Renal cortex interstitium (tissue), 11 donors: ENCODE measurements around the gene KIF1B. TPM values are rescaled to one million over a fixed set of nuclear protein-coding genes. Genes with fewer than 3 reads are reported as not detected.

ENCODE experiments used
- DNase-seq, 11 donors: peaks; one replicate each; pipeline ENCODE4 v3.0.0-alpha.2; 2013; ENCODE audit warnings: low read depth in 9 of 11, low spot score in 4 of 11; ENCODE audit errors: extremely low read depth in 1 of 11
- polyA plus RNA-seq, 3 donors: library from polyadenylated mRNA; unstranded; fragments of 120-200 nt; gene quantifications; one replicate each; pipeline ENCODE4 v1.2.1, GENCODE V29; 2013; ENCODE audit not compliant: insufficient read length in 3 of 3

KIF1B gene
- polyA plus RNA-seq, 3 donors, result 46.9 to 50.4 (median 47.3) TPM

DNA sequence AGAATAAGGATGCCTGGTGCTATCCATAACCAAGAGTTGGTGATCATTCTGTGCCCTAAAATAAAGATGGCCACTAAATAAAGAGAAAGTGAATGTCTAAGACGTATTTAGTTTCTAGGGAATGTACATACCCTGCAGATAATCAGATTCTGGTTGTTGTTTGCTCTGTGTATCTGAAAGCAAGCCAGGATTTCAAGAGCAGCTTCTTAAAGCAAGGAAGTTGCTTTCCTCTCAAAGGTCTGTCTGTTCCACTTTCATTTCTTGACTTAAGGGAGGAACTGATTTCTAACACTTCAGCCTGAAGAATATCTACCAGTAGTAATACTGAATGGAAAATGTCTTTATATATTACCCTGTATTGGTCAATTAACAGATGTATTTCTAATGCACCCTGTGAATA is 88.8 kb downstream of the KIF1B start:
- DNase-seq, result no peak

DNA sequence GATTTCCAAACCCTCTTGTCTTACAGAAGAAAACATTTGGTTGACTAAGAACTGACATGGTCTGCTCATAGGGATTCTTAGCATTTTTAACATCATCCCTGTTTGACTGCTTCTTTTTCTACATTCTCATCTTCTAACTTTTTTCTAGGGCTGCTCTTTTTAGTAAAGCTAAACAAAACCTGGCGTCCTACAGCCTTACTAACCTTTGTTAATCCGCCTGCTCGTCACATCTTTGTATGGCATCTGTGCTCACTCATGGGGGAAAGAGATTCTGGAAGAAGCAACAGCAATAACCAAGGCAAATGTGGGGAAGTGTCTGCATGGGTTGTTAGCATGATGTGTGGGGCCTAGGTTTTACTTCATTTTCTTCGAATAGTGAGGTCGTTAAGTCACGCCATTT is 92.0 kb downstream of the KIF1B start:
- DNase-seq, result no peak

DNA sequence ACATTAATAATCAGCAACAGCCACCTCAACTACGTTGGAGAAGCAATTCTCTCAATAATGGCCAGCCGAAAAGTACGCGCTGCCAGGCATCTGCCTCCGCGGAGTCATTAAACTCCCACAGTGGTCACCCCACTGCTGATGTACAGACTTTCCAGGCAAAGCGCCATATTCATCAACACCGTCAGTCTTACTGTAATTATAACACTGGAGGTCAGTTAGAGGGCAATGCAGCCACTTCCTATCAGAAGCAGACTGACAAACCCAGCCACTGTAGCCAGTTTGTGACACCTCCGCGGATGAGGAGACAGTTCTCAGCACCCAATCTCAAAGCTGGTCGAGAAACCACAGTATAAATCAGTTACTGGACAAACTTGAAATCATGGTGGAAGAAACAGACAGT is 93.9 kb downstream of the KIF1B start:
- no peak for DNase-seq

DNA sequence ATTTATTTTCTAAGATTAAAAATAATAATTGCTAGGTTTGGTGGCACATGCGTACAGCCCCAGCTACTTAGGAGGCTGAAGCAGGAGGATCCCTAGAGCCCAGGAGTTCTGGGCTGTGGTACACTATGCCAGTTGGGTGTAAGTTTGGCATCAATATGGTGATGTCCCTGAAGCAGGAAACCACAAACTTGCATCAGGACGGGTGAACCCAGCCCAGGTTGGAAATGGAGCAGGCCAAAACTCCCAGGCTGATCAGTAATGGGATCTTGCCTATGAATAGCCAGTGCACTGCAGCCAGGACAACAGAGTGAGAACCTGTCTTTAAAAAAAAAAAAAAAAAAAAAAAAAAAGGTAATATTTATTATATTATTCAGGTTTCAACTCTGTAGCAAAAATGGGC is 96.1 kb downstream of the KIF1B start:
- DNase-seq, result no peak

DNA sequence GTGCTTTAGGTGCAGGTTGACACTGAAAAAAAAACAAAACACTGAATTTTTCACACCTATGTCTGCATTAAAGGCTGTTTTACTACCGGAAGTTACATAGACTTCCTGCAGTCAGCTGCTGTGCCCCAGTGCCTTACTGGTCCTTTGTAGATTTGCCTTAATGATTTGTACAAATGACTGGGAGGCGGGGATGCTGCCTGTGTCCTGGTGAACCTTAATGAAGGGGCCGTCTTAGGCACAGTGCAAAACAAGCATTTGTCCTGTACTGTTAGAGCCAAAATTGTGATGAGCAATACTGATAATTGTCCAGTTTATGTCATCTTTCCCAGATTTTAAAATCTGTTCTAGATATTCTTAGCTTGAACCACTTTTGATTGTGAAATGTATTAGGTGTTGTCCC is 97.6 kb downstream of the KIF1B start:
- no peak for DNase-seq

DNA sequence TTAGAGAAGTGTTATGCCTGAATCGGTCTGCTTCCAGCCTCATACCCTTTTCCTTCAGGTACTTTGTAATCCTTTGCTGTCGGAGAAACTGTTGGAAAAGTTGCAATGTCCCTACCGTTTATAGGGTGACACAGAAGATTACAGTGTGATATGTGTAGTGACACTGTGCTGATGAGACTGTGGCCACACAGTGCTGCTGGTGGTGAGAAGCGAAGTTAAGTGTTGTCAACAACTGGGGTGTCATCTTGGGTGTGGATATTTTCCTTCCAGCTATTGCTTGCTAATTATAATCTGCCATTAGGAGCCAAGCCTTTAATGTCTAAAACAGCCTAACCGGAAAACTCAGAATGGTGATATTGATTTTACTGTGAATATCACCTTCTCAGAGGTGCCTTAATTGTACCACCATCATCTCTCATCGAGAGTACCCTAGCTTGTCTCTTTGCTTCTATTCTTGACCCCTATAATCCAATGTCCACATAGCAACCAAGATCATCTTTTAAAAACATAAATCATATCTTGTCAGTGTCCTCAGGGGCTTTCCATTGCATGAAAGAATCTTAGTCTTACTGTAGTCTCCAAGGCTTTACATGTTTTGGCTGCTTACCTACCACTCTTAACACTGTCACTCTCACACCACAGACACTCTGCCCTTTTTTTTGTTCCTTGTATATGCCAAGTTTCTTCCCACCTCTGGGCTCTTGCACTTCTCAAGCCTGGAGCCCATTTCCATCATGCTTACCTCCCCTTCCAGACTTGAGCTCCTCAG is 99.1 kb downstream of the KIF1B start:
- no peak for DNase-seq

DNA sequence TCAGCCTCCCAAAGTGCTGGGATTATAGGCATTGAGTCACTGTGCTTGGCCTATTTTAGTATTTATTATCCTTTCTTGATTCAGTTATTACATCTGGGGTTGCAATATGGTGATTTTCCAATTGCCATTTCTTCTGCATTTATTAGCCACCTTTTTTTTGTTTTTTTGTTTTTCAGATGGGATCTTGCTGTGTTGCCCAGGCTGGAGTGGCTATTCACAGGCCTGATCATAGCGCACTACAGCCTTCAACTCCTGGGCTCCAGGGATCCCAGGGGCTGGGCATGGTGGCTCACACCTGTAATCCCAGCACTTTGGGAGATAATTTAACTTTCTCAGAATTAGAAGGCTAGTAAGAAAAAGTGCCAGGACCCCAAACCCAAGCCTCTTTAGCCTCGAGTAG is 106.4 kb downstream of the KIF1B start:
- DNase-seq, result no peak

DNA sequence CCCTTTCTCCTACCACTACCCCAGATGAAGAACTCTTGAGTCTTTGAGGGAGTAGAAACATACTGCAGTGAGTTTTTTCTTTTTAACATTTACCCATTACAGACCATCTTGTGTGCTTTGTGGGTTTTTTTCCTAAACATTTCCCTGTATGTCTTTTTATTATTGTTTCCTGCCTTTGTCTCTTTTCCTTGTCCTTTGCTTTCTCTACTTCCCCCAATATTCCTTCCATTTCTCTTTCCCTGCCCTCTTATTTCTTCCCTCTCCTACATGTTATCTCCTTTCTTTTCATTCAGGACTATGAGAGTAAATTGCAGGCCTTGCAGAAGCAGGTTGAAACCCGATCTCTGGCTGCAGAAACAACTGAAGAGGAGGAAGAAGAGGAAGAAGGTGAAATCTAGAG is 109.4 kb downstream of the KIF1B start:
- no peak for DNase-seq

DNA sequence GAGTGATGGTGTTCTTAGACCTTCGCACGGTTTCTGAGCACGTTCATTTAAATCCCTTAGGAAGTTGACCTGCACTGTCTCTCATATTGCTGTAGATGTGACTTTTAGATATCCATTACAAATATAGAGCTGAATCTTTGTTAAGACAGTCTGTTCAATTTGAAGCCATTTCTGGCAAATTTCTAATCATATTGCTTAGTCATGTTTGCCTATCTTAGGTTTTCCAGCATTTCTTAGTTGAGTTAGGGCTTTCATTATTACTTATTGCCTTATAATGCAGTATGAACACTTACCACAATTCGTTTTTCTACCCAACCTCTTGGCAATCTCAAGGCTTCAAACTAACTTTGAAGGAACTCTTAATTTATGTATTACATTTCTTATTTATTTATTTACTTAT is 110.0 kb downstream of the KIF1B start:
- DNase-seq, result no peak

DNA sequence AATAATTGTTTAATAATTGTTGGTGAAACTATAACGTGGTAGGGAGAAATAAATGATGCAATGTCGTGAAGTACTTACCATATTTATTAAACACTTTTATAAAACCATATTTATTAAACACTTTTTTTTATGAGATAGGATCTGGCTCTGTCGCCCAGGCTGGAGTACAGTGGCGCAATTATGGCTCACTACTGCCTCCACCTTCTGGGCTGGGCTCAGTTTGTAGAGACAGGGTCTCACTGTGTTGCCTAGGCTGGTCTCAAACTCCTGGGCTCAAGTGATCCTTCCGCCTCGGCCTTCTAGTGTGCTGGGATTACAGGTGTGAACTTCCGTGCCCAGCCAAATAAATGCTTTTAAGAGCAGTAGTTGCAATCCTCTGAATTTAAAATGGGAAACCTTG is 112.5 kb downstream of the KIF1B start:
- no peak for DNase-seq

DNA sequence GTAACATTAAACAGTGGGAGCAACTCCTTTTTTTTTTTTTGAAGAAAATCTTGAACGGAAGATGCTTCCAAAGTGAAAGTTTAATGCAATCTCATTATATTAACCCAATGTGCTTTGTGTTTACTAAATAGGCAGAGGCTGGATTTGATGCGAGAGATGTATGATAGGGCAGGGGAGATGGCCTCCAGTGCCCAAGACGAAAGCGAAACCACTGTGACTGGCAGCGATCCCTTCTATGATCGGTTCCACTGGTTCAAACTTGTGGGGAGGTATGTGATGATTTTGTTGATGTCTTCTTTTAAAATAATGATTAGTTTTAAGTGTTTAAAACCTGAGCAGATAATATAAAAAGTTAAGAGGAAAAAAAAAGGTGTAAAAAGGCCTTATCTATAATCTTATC is 114.3 kb downstream of the KIF1B start:
- DNase-seq, result no peak

DNA sequence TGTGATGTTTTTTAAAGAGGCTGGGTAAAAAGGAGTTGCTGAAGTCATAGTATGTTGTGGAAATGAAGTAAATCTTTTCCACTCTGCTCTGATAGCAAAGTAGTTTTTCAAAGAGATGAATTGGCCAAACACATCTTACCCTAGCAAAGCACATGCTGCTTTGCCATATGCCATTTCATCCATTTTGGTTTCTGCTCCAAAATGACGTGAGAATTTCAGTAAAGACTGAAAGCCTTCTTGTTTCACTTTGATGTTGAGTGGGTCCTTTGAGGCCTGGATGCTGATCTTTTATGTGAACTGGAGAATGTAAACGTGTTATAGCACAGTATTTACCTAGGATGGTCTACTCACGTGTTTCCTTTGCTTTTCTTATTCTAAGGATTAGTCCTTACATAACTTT is 115.2 kb downstream of the KIF1B start:
- DNase-seq, result no peak

DNA sequence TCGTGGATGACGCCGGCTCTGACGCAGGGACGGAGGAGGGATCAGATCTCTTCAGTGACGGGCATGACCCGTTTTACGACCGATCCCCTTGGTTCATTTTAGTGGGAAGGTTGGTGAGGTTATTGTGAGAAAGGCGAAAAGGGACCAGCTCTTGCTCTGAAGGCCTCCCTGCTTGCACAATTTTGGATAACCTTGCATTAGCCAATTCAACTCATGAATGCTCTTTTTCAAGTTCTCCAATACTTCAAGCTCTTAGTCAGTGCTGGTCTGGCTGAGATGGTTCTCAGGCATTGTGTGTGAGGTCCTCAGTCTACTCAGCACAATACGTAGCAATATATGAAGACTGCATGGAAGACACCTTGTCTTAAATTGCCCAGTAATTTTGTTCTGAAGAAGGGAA is 115.9 kb downstream of the KIF1B start:
- no peak for DNase-seq

DNA sequence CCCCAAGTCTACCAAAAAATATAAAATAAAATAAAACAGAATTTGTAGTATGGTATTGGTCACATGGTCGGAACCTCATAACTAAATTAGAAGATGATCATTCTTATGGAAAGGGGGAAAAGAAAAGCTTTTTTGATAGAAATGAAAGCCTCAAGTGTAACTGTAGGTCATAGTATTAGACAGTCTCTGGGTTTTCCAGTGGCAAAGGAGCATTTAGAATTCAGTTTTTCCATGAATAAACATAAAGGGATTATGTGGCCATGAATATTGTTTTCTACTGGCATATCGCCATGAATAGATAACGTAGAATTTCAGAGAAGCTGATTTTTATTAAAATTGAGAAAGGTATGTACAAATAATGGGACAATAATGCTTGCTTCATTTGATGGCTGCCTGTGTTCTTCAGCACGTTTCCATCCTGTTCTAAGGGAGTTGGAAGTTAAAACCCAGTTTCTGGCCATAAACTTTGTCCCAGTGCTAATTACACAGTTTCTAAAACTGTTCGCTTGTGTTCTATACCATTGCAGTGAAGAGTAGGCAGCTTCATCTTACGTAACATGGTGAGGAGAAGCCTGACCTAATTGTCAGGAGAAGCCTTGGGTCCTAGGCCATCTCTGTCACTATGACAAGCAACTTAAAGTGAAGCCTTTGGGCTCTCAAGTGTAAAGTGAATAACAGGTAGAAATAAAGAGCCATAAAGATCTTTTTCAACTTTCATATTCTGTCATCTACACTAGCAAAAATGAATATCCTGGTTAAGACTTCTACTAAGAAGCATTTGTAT is 118.0 kb downstream of the KIF1B start:
- DNase-seq, result no peak

DNA sequence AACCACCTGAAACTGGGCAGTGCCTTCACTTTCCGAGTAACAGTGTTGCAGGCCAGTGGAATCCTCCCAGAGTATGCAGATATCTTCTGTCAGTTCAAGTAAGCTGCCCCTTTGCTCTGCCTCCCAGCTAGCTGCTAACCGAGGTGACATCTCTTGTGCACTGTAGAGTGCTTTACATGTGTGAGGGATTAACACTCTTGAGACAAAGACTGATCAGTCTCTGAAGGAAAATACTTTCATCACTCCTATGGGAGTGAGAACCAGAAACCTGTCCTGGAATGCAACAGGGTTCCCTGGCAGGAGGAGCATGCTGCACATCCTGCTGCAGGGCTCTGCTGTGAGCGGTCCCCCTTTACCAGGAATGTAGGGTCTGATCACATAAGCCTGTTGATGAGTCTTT is 127.1 kb downstream of the KIF1B start:
- no peak for DNase-seq

DNA sequence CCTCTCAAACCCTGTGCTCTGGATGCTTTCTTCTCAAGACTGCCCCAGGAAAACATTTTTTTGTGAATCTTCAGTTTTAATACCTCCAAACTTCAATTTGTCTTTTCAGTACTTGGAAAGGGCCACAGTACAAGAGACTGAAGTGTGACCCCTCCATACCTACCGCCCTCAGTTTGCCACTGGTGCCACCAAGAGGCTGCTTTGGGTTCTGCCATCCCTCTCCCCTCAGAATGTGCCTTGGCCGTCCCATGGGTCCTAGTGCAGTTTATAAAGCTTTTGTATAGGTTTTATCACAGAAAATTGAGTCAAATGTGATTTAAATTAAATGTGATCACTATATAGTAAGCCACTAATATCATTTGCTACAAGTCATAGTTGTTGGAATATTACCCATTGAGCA is 127.7 kb downstream of the KIF1B start:
- DNase-seq, result peak in 5 of 11 donors; percentile 8 to 40 (median 19)

DNA sequence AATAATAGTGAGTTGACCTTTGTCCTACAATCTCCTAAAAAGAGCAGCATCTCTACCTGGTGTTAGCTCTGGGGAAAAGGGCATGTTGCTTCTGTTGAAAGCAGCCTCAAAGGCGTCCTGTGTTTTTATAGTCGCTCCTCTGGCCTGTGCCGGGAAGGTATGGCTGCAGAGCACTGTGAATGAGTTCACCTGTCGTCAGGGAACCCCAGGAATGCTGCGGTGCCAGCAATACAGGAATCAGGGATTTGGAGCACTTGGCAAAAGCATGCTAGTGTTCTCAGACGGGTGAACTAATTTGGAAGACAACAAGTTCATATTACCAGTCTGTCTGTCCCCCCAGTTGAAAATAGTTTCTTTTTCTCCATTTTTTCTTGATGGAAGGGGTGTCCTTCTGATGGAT is 128.2 kb downstream of the KIF1B start:
- no peak for DNase-seq

DNA sequence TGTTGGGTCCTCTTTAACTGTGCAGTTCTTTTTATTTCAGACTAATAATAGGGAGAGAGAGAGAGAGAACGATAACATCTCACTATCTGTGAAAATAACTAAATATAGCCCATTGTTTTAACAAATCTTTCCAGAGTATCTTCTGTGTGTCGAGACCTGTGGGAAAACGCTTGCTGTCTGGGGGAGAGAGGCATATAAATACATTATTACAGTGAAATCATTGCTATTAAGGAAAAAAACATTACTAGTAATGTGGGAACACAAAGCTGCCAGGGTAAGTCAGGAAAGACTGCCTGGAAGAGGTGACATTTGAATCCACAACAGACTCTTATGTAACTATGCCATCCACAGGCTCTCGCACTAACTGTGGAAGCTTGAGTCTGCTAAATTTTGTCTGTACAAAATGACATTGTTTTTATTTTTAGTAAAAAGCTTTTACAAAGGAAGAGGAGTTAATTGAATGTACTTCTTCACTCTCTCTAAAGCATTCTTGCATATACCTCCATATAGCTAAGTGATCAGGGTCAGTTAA is 128.7 kb downstream of the KIF1B start:
- DNase-seq, result no peak

DNA sequence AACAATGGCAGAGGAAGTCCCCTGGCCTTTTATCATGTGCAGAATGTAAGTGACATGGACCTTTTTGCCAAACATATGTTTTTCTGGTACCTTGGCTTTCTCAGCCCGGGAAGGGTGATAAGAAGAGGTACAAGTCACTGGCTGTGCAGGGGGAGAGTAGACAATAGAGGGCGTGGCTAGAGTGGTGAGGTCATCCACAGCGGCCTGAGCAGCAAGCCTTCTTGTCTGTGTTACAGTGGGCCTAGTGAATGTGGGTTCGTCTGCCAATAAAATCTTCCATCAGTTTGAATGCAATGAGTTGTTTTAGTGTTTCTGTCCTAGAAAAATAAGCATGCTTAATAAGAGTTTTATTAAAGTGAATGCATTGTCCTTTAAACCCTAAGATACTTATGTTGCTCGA is 129.4 kb downstream of the KIF1B start:
- peak in 3 of 11 donors; percentile 8 to 32 (median 19) for DNase-seq

DNA sequence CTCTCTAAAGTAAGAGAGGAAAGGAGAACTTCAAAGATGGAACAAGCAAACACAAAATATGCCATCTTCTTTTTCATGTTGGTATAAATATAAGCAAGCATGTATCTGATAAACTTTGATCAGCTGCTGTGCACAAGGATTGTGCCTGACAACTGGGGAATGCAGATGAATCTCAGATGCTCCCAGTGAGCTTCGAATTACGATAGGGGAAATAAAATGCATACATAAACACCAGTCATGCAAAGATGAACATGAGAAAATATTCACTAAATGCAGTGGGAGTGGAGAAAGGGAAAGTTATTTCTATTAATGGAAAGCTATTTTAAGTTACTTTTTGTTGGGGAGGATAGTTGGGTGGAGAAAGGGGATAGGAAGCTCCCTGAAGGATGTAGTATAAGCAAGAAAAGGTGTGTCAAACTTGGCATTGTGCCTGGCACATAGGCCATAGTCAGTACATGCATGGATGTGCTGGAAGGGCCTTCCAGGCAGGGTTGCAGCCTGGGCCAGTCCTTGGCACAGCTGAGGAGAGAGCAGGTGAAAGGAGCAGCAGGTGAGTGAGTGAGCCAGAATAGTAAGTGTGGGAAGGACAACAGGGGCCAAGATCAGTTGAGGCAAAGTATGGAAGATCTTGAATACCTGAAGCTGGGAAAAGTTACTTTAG is 130.7 kb downstream of the KIF1B start:
- DNase-seq, result peak in 1 of 11 donors; percentile 3
